ENCODE measurements around the gene SMG7.

DNA sequence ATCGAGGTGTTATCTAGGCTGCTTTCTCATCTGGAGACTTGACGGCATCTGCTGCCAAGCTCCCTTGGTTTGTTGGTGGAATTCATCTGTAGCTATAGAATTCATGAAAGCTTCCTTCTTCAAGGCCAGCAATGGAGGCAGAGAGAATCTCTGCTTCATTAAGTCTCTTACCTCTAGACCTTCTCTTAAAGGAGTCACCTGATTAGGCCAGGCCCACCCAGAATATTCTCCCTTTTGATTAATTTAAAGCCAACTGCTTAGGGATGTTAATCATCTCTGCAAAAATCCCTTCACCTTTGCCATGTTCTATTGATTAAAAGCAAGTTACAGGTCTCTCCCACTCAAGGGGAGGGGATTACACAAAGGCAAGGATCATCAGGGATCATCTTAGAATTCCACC lies 123.2 kb downstream of the SMG7 start:
- no peak for TF ChIP-seq L3MBTL2 (conservative IDR thresholded peaks at IDR 0.05)
- TF ChIP-seq, protein P1, sequence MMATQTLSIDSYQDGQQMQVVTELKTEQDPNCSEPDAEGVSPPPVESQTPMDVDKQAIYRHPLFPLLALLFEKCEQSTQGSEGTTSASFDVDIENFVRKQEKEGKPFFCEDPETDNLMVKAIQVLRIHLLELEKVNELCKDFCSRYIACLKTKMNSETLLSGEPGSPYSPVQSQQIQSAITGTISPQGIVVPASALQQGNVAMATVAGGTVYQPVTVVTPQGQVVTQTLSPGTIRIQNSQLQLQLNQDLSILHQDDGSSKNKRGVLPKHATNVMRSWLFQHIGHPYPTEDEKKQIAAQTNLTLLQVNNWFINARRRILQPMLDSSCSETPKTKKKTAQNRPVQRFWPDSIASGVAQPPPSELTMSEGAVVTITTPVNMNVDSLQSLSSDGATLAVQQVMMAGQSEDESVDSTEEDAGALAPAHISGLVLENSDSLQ (IDR thresholded peaks at IDR 0.05): no peak
- no peak for TF ChIP-seq FOXK2 (IDR thresholded peaks at IDR 0.05)
- TF ChIP-seq FOXA1 (IDR thresholded peaks at IDR 0.05): no peak
- TF ChIP-seq ZNF384 (IDR thresholded peaks at IDR 0.05): no peak
- TF ChIP-seq BHLHE40 (IDR thresholded peaks at IDR 0.05; ENCODE audit: borderline replicate concordance): no peak

Measured in HEK293T (cell line).